Panc1 (cell line): ENCODE measurements around the gene MAP2K6. TPM values are rescaled to one million over a fixed set of nuclear protein-coding genes. Genes with fewer than 3 reads are reported as not detected.

Experiments used
- ATAC-seq: fragments of 200-7000 bp; cut with Tn5 transposase; 2 replicates; pipeline ENCODE4 v1.9.1; 2020; ENCODE audit warnings: mild to moderate bottlenecking, moderate library complexity
- BruUV-seq: library from RNA; stranded (reverse); fragments of 400-500 nt; replicated peaks from 2 replicates; lab custom pipeline; 2021; lab: Mats Ljungman, UMichigan
- CTCF ChIA-PET: fragments of 300-600 bp; sonication (Branson Sonifier 250); formaldehyde crosslinking; loops from one replicate; lab custom pipeline; 2022; ENCODE audit warnings: antibody characterized with exemption; lab: Charles Lee
- POLR2A ChIA-PET: fragments of 300-600 bp; sonication (Branson Sonifier 250); formaldehyde crosslinking; loops from one replicate; lab custom pipeline; 2022; ENCODE audit warnings: antibody characterized with exemption; lab: Charles Lee
- DNase-seq: peaks from one replicate; pipeline ENCODE4 v3.0.0-alpha.2; 2010; ENCODE audit warnings: low read depth, low spot score
- H3K27ac ChIP-seq: 2 replicates; pipeline ENCODE4 v1.5.1; 2011; ENCODE audit warnings: mild to moderate bottlenecking, low read length, inconsistent platforms
- H3K27me3 ChIP-seq: fragments of 200-500 bp; sonication (Bioruptor generic); 2 replicates; pipeline ENCODE4 v1.6.0; 2014; ENCODE audit warnings: low read length, inconsistent platforms; ENCODE audit not compliant: control insufficient read depth, insufficient read depth
- H3K36me3 ChIP-seq: fragments of 200-500 bp; sonication (Bioruptor generic); 2 replicates; pipeline ENCODE4 v1.5.1; 2014; ENCODE audit warnings: inconsistent platforms, mild to moderate bottlenecking, low read length, moderate library complexity; ENCODE audit not compliant: control insufficient read depth, insufficient read depth
- H3K4me1 ChIP-seq: 2 replicates; pipeline ENCODE4 v1.5.1; 2011; ENCODE audit warnings: inconsistent platforms, mild to moderate bottlenecking, low read length, moderate library complexity; ENCODE audit not compliant: control insufficient read depth, insufficient read depth
- H3K4me3 ChIP-seq, 2 experiments: 2 replicates each; pipeline ENCODE4 v1.5.1; 2011 to 2012; ENCODE audit warnings: low read depth in 2 of 2, low read length in 2 of 2, mild to moderate bottlenecking in 2 of 2, inconsistent platforms in 1 of 2, moderate library complexity in 1 of 2
- H3K9me3 ChIP-seq: fragments of 200-500 bp; sonication (Bioruptor generic); 2 replicates; pipeline ENCODE4 v1.5.1; 2014; ENCODE audit warnings: low read depth, mild to moderate bottlenecking, inconsistent platforms, low read length, moderate library complexity; ENCODE audit not compliant: control insufficient read depth, insufficient read depth
- POLR2AphosphoS5 ChIP-seq: IDR thresholded peaks from 2 replicates; pipeline ENCODE4 v1.6.1; 2012; ENCODE audit warnings: mild to moderate bottlenecking, low read depth, low read length, moderate library complexity
- REST ChIP-seq, 2 experiments: IDR thresholded peaks; 2 replicates each; pipeline ENCODE4 v1.6.1; 2011 to 2012; ENCODE audit warnings: low read depth in 2 of 2, control low read depth in 1 of 2, low read length in 1 of 2, mild to moderate bottlenecking in 1 of 2, moderate library complexity in 1 of 2; ENCODE audit not compliant: insufficient read depth in 1 of 2
- SIN3A ChIP-seq: IDR thresholded peaks from 2 replicates; pipeline ENCODE4 v1.6.1; 2012; ENCODE audit warnings: low read depth, mild to moderate bottlenecking, low read length, moderate library complexity, borderline replicate concordance; ENCODE audit not compliant: insufficient read depth
- TCF7L2 ChIP-seq: IDR thresholded peaks from 2 replicates; pipeline ENCODE4 v1.6.1; 2011; ENCODE audit warnings: mild to moderate bottlenecking, low read depth, low read length, inconsistent platforms
- in situ Hi-C: cut with HindIII; loops from 2 replicates; pipeline ENCODE4 v1.10.0; 2016; ENCODE audit warnings: low sequenced_read_pairs, low pct_unique_long_range_greater_than_20kb
- intact Hi-C: fragments of 100-400 bp; cut with micrococcal nuclease; formaldehyde crosslinking; loops from one replicate; pipeline ENCODE4 v1.10.0; 2022; ENCODE audit not compliant: unreplicated experiment
- total RNA-seq: library from RNA; stranded (reverse); gene quantifications from one replicate; pipeline ENCODE4 v1.2.1, GENCODE V29; 2021; ENCODE audit not compliant: unreplicated experiment
- TF ChIP-seq, protein P1 (sequence below): fragments of 450-650 bp; IDR thresholded peaks from 2 replicates; pipeline ENCODE4 v1.5.1; 2017; ENCODE audit warnings: mild to moderate bottlenecking

MAP2K6 gene
- total RNA-seq, 1 experiment from 2014 or later, result 11.8 TPM

DNA sequence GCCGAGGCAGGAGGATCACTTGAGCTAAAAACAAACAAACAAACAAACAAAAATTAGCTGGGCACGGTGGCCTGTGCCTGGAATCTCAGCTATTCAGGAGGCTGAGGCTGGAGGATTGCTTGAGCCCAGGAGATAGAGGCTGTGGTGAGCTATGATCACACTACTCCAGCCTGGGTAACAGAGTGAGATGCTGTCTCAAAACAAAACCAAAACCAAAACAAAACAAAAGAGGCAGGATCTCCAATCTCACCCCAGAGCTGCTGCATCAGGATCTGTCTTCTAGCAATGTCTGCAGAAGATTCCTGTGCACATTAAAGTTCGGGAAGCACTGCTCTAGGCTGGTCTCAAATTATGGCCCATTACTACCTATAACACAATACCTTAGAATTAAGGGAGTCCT lies 43.1 kb downstream of the MAP2K6 start:
- Histone ChIP-seq H3K4me3 (no peak overlapping the region; a peak in 1 of 4 replicates), H3K27me3 (no peaks in the 10 kb centered on the region), H3K4me1 (no peaks in the 10 kb centered on the region), H3K9me3 (no peaks in the 10 kb centered on the region), H3K36me3 (no peaks in the 10 kb centered on the region), H3K27ac (no peak overlapping the region)
- DNase-seq (no peak), ATAC-seq (no peak)
- TF ChIP-seq REST (IDR thresholded peaks at IDR 0.05; ENCODE audit: insufficient read depth in 1 of 2, low read depth in 2 of 2, low read length in 1 of 2), result no peak
- no peak for TF ChIP-seq SIN3A
- TF ChIP-seq POLR2AphosphoS5, result no peak
- TF ChIP-seq, protein P1, sequence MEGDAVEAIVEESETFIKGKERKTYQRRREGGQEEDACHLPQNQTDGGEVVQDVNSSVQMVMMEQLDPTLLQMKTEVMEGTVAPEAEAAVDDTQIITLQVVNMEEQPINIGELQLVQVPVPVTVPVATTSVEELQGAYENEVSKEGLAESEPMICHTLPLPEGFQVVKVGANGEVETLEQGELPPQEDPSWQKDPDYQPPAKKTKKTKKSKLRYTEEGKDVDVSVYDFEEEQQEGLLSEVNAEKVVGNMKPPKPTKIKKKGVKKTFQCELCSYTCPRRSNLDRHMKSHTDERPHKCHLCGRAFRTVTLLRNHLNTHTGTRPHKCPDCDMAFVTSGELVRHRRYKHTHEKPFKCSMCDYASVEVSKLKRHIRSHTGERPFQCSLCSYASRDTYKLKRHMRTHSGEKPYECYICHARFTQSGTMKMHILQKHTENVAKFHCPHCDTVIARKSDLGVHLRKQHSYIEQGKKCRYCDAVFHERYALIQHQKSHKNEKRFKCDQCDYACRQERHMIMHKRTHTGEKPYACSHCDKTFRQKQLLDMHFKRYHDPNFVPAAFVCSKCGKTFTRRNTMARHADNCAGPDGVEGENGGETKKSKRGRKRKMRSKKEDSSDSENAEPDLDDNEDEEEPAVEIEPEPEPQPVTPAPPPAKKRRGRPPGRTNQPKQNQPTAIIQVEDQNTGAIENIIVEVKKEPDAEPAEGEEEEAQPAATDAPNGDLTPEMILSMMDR, result no peak
- no peak for TF ChIP-seq TCF7L2
- CTCF ChIA-PET, result no interaction called here
- in situ Hi-C loops, result no loop called here
- intact Hi-C loops, result no loop called here
- BruUV-seq, result no TSS peak
- POLR2A ChIA-PET, result no interaction called here

DNA sequence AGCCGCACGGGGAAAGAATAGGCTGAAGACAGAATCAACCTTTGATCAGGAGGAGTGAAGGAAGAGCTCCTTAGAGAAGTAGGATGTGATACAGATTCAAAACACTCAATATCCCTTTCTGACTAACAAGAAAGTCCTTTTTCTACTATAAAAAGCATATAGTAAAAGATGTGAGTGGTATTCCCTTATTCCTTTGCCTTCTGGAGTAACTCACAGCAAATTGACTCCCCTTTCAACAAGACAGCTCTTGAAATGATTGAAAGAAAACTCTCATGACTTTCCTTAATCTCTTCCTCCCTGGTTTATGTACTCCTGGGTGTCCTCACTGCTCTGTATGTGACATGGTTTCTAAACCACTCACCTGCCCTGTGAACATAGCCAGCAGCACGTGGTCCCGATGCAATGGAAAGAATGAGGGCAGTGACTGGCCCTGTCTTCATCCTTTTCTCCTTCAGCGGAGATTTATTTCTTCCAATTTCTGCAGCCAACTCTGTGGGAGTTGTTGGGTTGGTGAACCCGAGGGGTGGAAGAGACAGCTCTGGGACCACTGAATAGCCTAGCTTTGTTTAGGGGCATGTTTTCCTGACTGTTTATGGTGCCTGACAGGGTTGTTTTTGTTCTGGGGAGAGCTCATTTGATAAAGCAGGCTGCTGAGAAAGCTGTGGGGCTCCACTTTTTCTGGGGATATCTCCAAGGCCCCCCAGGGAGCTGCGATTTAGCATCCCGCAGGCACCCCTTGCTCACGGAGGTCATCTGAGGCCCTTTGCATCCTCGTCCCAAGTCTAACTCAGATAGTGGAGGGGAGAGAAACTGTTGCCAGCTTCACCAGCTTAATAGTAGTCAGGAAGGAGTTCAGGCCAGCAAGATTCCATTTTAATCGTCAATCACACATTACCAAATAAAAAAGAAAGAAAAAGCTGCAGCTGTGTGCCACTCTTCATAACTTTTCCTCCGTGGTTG lies 46.7 kb downstream of the MAP2K6 start:
- no TSS peak for BruUV-seq
- no peaks in the 10 kb centered on the region for H3K4me1 ChIP-seq
- TF ChIP-seq, protein P1, result no peak
- TF ChIP-seq SIN3A (no peak), TCF7L2 (no peak), POLR2AphosphoS5 (no peak)
- H3K27me3 ChIP-seq, result no peaks in the 10 kb centered on the region
- intact Hi-C loops, result no loop called here
- POLR2A ChIA-PET, result no interaction called here
- in situ Hi-C loops, result no loop called here
- H3K36me3 ChIP-seq, result no peaks in the 10 kb centered on the region
- no peaks in the 10 kb centered on the region for H3K9me3 ChIP-seq
- CTCF ChIA-PET, result no interaction called here
- no peak for ATAC-seq
- DNase-seq, result no peak
- H3K4me3 ChIP-seq, result no peak overlapping the region
- no peak overlapping the region for H3K27ac ChIP-seq
